HG02840 (cell line): ENCODE results near the gene NFKBIA.
"Not testable (repeated sequence)": the region's sequence is repeated elsewhere in the genome, so short reads cannot be mapped to it uniquely, and the experiment has no call there.

Experiments used
- ATAC-seq: cut with Tn5 transposase; IDR thresholded peaks from one replicate; pipeline ENCODE4 v1.9.1; 2021; ENCODE audit warnings: mild to moderate bottlenecking, moderate library complexity, moderate number of reproducible peaks; ENCODE audit not compliant: unreplicated experiment, low FRiP score

NFKBIA gene, protein sequence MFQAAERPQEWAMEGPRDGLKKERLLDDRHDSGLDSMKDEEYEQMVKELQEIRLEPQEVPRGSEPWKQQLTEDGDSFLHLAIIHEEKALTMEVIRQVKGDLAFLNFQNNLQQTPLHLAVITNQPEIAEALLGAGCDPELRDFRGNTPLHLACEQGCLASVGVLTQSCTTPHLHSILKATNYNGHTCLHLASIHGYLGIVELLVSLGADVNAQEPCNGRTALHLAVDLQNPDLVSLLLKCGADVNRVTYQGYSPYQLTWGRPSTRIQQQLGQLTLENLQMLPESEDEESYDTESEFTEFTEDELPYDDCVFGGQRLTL

DNA sequence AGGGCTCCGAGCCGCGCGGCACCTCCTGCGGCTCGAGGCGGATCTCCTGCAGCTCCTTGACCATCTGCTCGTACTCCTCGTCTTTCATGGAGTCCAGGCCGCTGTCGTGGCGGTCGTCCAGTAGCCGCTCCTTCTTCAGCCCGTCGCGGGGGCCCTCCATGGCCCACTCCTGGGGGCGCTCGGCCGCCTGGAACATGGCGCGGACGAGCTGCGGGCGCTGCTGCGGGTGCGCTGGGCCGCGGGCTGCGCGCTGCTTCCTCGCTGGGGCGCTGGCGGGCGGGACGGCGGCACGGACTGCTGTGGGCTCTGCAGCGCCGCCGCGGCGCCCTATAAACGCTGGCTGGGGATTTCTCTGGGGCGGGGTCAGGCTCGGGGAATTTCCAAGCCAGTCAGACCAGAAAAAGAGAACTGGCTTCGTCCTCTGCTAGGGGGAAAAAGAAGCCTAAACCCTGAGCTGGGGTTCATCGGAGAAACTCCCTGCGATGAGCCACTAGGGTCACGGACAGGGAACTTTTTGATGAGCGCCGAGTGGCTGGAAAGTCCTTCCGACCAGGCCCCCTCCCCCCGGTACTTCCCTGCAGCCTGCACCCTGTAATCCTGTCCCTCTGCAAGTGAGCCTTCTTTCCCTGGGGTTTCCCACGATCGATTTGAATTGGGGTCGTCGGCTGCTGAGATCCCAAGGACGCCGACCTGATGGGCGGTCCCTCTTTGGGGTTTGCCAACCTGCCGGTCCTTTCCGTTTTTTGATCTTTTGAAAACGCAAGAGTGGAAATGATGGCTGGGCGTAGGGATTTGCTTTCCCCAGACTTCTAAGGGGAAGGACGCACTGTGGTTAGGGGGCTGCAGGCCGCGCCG lies at the start of gene NFKBIA:
Gene NFKBIA (minus strand): TSS at position 301 of the 855 bp plus-strand sequence. CDS start 105 bp downstream, at position 196.
- peak; percentile 64 for ATAC-seq

DNA sequence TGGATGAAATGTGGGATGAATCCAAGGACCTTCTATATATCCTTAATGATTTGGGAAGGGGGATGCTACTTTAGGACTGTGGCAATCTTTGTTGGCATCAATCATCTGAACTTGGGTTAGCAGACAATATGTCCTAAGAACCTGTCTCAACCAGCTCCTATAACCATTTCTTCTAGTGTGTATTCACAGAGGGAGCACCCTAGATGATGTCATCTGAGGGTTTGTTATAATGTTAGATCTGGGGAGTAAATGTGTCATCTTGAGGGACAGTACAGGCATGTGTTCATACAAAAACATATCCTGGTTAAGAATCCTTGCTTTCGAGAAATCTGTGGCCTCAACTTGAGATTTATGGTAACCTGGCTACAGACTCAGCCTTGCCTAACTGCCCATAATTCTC lies 41.9 kb upstream of the NFKBIA start:
- ATAC-seq, result no peak

DNA sequence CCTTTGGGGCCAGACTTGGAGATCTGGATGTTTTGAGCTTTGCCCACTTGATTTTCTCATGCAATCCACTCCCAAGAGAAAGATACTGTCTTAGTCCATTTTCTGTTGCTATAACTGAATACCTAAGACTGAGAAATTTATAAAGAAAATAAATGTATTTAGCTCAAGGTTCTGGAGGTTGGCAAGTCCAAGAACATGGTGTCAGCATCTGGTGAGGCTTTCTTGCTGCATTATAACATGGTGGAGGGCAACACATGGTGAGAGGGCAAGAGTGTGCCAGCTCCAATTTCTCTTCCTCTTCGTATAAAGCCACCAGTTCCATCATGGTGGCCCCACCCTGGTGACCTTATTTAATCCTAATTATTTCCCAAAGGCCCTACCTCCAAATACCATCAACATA lies 39.6 kb upstream of the NFKBIA start:
- ATAC-seq, result no peak

DNA sequence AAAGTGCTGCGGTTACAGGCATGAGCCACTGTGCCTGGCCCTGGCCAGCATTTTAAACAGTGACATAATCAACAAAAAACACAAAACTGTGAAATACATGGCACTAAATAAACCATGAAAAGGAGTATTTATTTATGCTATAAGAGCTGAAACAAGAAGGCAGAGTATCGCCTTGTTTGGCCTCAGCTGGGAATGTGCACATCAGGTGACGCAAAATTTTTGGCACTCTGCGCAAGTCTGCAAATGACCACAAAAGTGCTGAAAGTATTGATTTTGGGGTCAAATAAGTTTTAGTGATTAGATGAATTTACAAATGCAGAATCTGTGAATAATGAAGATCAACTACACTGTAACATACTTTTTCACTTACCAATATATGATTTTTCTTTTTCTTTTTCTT lies 36.6 kb upstream of the NFKBIA start:
- ATAC-seq, result no peak

DNA sequence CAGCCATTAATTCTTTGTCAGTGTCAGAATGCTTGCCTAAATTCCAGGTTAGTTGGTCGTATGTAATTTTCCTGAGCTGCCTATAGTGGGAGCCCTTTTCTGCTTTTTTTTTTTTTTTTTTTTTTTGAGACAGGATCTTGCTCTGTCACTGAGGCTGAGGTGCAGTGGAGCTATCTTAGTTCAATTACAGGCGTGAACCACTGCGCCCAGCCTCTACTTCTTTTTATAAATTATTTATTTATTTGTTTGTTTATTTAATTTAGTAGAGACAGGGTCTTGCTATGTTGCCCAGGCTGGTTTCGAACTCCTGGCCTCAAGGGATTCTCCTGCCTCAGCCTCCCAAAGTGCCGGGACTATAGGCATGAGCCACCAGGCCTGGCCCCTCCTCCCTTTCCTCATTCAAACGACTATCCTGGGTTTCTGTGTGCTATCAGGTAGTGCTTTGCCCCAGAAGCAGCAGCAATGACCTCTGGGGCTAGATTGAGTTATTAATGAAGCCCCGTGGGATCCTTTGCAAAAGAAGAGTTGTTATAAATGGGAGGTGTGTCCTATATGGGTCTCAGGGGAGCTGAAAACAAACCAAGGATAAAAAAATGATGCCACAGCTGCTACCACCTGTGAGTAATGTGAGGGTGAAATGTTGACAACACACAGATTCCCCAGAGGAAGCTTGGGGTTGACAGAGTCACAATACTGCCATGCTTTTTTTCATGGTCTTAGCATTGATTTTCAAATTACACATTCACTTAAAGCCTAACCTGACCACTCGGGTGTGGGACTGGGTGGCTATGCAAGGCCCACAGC lies 34.6 kb upstream of the NFKBIA start:
- ATAC-seq, result no peak

DNA sequence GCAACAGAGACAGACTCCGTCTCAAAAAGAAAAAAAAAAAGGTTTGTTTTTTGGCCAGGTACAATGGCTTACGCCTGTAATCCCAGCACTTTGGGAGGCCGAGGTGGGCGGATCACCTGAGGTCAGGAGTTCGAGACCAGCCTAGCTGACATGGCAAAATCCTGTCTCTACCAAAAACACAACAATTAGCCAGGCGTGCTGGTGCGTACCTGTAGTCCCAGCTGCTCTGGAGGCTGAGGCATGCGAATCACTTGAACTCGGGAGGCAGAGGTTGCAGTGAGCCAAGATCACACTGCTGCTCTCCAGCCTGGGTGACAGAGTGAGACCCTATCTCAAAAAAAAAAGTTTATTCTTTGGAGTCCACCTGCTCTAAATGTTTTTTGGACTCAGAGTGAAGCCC lies 33.9 kb upstream of the NFKBIA start:
- ATAC-seq, result not testable (repeated sequence)

DNA sequence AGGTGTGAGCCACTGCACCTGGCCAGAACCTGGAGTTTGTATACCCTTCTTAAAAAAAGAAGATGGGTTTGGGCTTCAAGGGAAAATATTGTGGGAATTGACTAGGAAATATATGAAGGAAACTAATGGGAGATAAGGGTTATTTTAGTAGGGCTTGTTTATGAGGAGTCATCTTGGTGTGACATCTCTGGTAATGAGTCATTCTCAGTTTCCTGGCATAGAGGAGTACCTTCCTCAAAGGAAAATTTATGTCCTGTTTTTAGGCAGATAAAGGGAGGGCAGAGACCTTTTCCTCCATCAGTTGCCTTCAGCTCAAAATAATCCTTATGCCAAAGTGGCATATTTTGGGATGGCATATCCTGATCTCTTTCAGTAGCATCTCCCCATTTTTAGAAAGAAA lies 30.6 kb upstream of the NFKBIA start:
- no peak for ATAC-seq

DNA sequence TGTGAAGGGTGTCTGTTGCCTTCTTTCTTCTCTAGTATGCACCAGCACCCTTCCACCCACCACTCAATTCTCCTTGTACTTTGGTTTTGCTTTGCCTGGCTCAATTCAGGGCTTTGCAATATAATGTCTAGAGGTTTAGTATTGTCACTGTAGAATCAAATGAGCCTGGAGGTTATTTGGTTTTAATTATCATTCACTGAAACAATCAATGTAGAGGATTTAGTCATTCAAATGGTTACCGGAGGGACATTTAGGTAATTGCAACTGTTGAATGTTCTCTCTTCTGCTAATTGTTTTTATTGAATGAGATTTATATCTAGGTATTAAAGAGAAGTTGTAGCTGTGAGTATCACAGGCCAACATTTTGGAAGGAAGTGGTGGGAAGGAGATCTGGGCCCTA lies 29.3 kb upstream of the NFKBIA start:
- no peak for ATAC-seq

DNA sequence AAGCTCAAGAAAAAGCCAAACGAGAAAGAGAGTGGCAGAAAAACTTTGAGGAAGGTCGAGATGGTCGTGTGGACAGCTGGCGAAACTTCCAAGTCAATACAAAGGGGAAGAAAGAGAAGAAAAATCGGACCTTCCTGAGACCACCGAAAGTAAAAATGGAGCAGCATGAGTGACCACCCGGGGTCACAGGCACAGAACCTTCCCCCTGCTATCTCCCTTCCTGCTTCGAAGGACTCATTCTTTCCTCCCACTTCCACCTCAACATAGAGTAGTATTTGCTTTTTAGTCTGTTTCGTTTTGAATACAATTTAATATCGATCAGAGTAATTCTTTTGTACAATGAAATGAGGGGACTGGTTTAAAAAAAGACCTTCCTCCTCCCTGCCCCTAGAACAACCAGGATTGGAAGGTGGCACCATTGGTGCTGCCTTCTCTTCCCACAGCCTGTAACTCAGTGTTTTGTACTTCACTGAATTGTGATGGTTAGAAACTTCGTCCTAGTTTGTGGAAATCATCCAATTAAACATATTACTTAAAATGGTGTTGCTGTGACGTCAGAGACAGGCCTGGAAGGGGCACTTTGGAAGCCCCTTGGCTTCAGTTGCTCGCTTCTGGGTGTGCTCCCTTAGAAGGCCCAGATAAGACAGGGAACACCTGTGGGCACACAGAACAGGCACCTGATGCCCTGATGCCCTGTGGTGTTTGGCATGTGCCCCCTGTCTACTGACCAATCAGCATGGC lies 26.1 kb upstream of the NFKBIA start:
- no peak for ATAC-seq

DNA sequence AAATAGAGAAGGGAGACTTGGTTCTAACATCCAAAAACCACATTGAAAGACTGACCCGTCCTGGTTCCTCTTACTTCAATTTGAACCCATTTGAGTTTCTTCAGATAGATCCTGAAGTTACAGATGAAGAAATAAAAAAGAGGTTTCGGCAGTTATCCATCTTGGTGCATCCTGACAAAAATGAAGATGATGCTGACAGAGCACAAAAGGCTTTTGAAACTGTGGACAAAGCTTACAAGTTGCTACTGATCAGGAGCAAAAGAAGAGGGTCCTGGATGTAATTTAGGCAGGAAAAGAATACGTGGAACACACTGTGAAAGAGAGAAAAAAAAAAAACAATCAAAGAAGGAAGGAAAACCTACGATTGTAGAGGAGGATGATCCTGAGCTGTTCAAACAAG lies 25.4 kb upstream of the NFKBIA start:
- no peak for ATAC-seq

DNA sequence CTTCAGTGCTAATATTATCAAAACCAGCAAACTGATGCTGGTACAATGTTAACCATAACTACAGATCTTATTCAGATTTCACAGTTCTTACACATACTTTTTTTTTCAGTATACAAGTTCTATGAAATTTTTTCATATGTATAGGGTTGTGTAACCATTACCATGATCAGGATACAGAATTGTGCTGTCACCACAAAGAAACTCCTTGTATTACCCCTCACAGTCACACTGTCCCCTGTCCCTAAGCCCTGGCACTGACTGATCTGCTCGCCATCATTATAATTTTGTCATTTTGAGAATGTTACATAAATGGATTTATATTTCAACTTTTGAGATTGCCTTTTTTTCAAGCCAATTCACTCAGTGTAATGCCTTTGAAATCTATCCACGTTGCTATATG lies 21.3 kb upstream of the NFKBIA start:
- ATAC-seq, result no peak

DNA sequence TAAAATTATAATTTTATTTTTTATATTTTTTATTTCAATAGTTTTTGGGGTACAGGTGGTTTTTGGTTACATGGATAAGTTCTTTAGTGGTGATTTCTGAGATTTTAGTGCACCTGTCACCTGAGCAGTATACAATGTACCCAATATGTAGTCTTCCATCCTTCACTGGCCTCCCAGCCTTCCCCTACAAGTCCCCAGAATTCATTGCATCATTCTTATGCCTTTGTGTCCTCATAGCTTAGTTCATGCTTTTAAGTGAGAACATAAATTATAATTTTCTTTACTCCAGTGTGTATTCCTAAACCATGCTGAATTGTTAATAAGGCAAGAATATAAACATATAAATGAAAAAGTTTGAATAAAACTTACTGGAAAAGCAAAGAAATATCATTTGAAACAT lies 19.1 kb upstream of the NFKBIA start:
- ATAC-seq, result no peak

DNA sequence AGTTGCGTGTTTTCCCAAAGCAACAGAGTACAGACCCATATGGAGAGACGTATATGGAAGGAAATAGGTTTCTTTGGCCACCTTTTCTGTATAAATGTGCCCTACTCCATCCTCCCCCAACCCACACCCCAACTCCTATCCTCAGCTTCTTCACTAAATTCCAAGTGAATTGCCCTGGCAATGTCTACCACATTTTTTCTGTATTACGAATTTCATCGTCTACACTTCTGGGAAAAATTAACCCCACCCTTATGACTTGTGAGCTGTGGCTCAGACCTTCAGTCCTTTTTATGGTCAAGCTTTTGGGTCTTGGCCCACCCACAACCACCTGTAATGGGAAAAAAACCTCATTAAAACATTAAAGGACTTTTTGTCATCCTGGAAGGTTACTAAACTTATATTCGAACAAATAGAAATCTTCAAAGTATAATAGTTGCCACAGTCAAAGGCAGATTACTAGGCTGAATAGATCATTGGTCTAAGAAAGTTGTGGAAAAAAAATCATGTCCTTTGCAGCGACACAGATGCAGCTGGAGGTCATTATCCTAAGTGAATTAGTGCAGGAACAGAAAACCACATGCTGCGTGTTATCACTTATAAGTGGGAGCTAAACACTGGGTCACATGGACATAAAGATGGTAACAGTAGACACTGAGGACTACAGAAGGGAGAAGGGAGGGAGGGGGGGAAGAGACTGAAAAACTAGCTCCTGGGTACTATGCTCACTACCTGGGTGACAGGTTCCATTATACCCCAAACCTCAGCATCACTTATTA lies 15.7 kb upstream of the NFKBIA start:
- ATAC-seq, result no peak

DNA sequence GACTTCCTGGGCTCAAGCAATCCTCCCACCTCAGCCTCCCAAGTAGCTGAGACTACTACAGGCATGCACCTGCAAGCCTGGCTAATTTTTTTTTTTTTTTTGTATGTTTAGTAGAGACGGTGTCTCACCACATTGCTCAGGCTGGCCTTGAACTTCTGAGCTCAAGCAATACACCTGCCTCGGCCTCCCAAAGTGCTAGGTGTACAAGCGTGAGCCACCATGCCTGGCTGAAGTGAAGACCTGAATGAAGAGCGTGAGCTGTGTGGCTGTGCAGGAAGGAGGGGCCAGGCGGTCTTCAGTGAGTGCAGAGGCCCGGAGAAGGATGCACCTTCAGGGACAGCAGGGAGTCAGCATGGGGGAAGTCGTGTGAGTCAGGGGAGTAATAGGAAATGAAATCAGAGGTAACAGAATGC lies 14.9 kb upstream of the NFKBIA start:
- no peak for ATAC-seq

DNA sequence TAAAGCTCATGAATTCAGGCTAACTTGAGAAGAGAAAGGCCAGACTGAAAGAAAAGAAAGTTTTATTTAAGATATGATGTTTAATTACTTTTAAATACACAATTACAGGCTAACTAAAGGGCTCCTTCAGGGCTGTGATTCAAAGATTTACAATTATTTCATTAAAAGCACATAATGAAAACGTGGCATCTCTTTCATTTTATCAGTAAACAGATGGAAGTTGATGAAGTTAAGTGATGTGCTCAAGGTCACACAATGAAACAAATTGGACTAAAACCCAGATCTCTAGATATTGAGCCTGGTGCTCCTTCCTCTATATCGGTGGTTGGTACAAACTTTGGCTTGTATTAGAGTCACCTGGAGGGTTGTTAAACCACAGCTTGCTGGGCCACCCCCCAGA lies 13.5 kb upstream of the NFKBIA start:
- ATAC-seq, result no peak

DNA sequence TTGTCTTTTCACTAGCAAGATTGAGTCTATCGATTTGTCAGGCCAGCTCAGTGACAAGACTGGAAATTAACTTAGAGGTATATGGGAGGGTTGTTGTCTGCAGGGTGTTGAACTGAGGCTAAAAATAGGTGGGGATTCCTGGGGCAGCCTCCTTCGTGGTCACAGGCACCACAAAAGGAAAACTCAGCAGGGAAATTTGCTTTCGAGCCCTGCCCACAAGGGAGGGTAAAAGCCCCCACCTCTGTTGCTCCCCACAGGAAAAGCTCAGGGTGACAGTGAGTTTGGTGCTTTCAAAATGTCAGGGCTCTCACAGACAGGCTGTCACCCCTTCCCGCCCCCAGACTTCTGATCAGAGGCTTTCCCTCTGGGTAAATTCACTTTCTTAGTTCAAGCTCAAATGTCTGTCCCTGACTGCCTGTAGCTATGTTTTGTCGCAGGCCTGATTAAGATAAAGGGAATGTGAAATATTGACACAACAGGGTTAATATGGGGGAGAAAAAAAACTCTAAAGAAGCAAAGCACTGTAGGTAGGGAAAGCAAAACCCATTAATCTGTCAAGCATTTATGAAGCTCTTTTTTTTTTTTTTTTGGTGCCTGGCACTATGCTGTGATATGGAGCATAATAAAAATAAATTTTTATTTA lies 11.7 kb upstream of the NFKBIA start:
- ATAC-seq, result peak; percentile 46

DNA sequence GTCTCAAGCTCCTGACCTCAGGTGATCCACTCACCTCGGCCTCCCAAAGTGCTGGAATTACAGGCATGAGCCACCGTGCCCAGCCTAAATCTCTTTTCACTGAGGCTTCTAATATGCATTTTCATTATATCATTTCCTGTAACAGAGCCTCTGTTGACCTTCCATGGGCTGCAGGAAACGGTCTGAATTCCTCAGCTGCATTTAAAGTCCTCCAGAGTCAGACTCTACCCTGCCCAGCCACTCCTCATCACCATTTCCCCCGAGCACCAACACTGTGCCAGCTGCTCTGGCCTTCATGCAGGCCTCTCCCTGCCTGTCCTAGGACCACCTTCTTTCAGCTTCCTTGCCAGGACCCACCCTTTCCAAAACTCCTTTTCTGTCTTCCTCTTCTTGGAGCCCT lies 9.8 kb upstream of the NFKBIA start:
- no peak for ATAC-seq

DNA sequence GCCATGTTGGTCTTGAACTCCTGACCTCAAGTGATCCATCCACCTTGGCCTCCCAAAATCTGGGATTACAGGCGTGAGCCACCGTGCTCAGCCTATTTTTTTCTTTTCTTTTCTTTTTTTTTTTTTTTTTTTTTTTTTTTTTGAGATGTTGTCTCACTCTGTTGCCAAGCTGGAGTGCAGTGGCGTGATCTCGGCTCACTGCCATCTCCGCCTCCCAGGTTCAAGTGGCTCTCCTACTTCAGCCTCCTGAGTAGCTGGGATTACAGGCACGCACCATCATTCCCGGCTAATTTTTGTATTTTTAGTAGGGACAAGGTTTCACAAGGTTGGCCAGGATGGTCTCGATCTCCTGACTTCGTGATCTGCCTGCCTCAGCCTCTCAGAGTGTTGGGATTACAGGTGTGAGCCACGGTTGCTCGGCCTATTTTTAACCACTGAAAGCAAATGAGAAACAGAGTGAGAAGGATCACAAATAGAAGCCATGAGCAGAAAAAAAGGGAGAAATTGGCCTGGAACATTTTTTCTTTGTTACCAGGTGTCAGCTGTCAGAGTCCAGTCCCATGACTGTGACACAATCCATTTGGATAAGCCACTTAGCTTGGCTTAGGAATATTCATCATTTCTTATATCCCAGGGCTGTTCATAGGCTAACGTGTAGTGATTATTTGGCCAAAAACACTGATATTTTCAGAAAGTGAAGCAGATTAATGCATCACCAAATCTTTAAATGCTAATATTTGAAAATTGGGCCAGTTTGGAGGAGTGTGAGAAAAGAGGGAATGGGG lies 7.9 kb upstream of the NFKBIA start:
- ATAC-seq, result no peak
